H9 (cell line): ENCODE results near the gene SLC9A7. TPM values are rescaled to one million over a fixed set of nuclear protein-coding genes. Genes with fewer than 3 reads are reported as not detected.

Experiments
- DNase-seq: peaks from one replicate; pipeline ENCODE4 v3.0.0-alpha.2; 2017
- H2AFZ ChIP-seq: one replicate; pipeline ENCODE4 v1.6.1; 2013; ENCODE audit warnings: mild to moderate bottlenecking, low read length, control low read depth, moderate library complexity
- H2AK5ac ChIP-seq: 2 replicates; pipeline ENCODE4 v1.6.1; 2013; ENCODE audit warnings: low read length, control low read depth, mixed read lengths; ENCODE audit not compliant: insufficient read length
- H2BK120ac ChIP-seq: one replicate; pipeline ENCODE4 v1.6.1; 2013; ENCODE audit warnings: low read depth, mild to moderate bottlenecking, low read length, control low read depth, inconsistent platforms; ENCODE audit not compliant: poor library complexity, severe bottlenecking
- H2BK12ac ChIP-seq: 2 replicates; pipeline ENCODE4 v1.6.1; 2013; ENCODE audit warnings: low read length, control low read depth, mixed read lengths, low read depth; ENCODE audit not compliant: insufficient read length
- H2BK15ac ChIP-seq: 2 replicates; pipeline ENCODE4 v1.6.1; 2013; ENCODE audit warnings: low read depth, low read length, control low read depth
- H2BK20ac ChIP-seq: one replicate; pipeline ENCODE4 v1.6.1; 2013; ENCODE audit warnings: low read depth, mild to moderate bottlenecking, low read length, control low read depth, inconsistent platforms; ENCODE audit not compliant: poor library complexity, severe bottlenecking
- H2BK5ac ChIP-seq: 2 replicates; pipeline ENCODE4 v1.6.1; 2013; ENCODE audit warnings: low read length, control low read depth, mixed read lengths; ENCODE audit not compliant: insufficient read length
- H3K14ac ChIP-seq: 2 replicates; pipeline ENCODE4 v1.6.1; 2013; ENCODE audit warnings: low read length, control low read depth; ENCODE audit not compliant: insufficient read depth
- H3K18ac ChIP-seq: 2 replicates; pipeline ENCODE4 v1.6.1; 2013; ENCODE audit warnings: low read depth, mild to moderate bottlenecking, mixed read lengths, low read length, control low read depth; ENCODE audit not compliant: insufficient read length
- H3K23ac ChIP-seq: 2 replicates; pipeline ENCODE4 v1.6.1; 2013; ENCODE audit warnings: low read length, control low read depth, mixed read lengths, low read depth; ENCODE audit not compliant: insufficient read length
- H3K23me2 ChIP-seq: 2 replicates; pipeline ENCODE4 v1.6.1; 2013; ENCODE audit warnings: low read depth, mild to moderate bottlenecking, mixed read lengths, low read length, control low read depth; ENCODE audit not compliant: insufficient read length, poor library complexity, severe bottlenecking
- H3K27ac ChIP-seq: 2 replicates; pipeline ENCODE4 v1.5.1; 2013; ENCODE audit warnings: low read length, control low read depth, mixed read lengths, low read depth; ENCODE audit not compliant: insufficient read length
- H3K27me3 ChIP-seq: 2 replicates; pipeline ENCODE4 v1.6.1; 2013; ENCODE audit warnings: low read length, control low read depth, inconsistent platforms; ENCODE audit not compliant: insufficient read depth
- H3K4ac ChIP-seq: 2 replicates; pipeline ENCODE4 v1.6.1; 2013; ENCODE audit warnings: low read depth, mild to moderate bottlenecking, control low read depth, inconsistent platforms, low read length, moderate library complexity
- H3K4me1 ChIP-seq: 2 replicates; pipeline ENCODE4 v1.6.1; 2013; ENCODE audit warnings: low read length, control low read depth, inconsistent platforms; ENCODE audit not compliant: insufficient read depth
- H3K4me2 ChIP-seq: 2 replicates; pipeline ENCODE4 v1.6.1; 2013; ENCODE audit warnings: low read length, control low read depth, mixed read lengths; ENCODE audit not compliant: insufficient read length, insufficient read depth
- H3K56ac ChIP-seq: 2 replicates; pipeline ENCODE4 v1.6.1; 2013; ENCODE audit warnings: low read depth, mild to moderate bottlenecking, mixed read lengths, low read length, control low read depth; ENCODE audit not compliant: insufficient read length
- H3K79me1 ChIP-seq: 2 replicates; pipeline ENCODE4 v1.6.1; 2013; ENCODE audit warnings: low read depth, mild to moderate bottlenecking, moderate library complexity, low read length, control low read depth, inconsistent platforms; ENCODE audit not compliant: insufficient read depth, poor library complexity, severe bottlenecking
- H3K79me2 ChIP-seq: 2 replicates; pipeline ENCODE4 v1.6.1; 2013; ENCODE audit warnings: low read length, control low read depth, inconsistent platforms; ENCODE audit not compliant: insufficient read depth
- H3K9ac ChIP-seq: 2 replicates; pipeline ENCODE4 v1.6.1; 2013; ENCODE audit warnings: low read length, control low read depth, mixed read lengths; ENCODE audit not compliant: insufficient read length; ENCODE audit errors: extremely low read depth
- H3K9me3 ChIP-seq: one replicate; pipeline ENCODE4 v1.6.1; 2013; ENCODE audit warnings: low read depth, low read length, inconsistent platforms; ENCODE audit not compliant: control insufficient read depth
- H3T11ph ChIP-seq: one replicate; pipeline ENCODE4 v1.6.1; 2013; ENCODE audit warnings: mild to moderate bottlenecking, low read length, control low read depth, inconsistent platforms
- H4K20me1 ChIP-seq: one replicate; pipeline ENCODE4 v1.6.1; 2013; ENCODE audit not compliant: control insufficient read depth, insufficient read length, insufficient read depth
- H4K5ac ChIP-seq: 2 replicates; pipeline ENCODE4 v1.6.1; 2013; ENCODE audit warnings: low read depth, mild to moderate bottlenecking, mixed read lengths, low read length, control low read depth; ENCODE audit not compliant: insufficient read length
- H4K8ac ChIP-seq: replicated peaks from 2 replicates; pipeline ENCODE4 v1.6.1; 2013; ENCODE audit warnings: low read length, control low read depth, mixed read lengths, low read depth; ENCODE audit not compliant: insufficient read length
- H4K91ac ChIP-seq: 2 replicates; pipeline ENCODE4 v1.6.1; 2013; ENCODE audit warnings: low read depth, mild to moderate bottlenecking, moderate library complexity, mixed read lengths, low read length, control low read depth; ENCODE audit not compliant: insufficient read length
- H3K27ac Mint-ChIP-seq, 3 experiments: 2 replicates in 2 of 3; 3 replicates in 1 of 3; pipeline ENCODE4 v1.8.0; 2020 to 2021; ENCODE audit warnings: mixed read lengths in 3 of 3, mild to moderate bottlenecking in 1 of 3, moderate library complexity in 1 of 3
- H3K27me3 Mint-ChIP-seq: 2 replicates; pipeline ENCODE4 v1.8.0; 2021; ENCODE audit warnings: low read depth, mild to moderate bottlenecking, moderate library complexity, mixed read lengths
- H3K36me3 Mint-ChIP-seq, 3 experiments: 2 replicates in 2 of 3; 3 replicates in 1 of 3; pipeline ENCODE4 v1.8.0; 2020 to 2021; ENCODE audit warnings: low read depth in 3 of 3, mixed read lengths in 3 of 3; ENCODE audit not compliant: insufficient read depth in 1 of 3
- H3K4me1 Mint-ChIP-seq, 2 experiments: 2 replicates each; pipeline ENCODE4 v1.8.0; 2020; ENCODE audit warnings: mixed read lengths in 2 of 2
- H3K4me3 Mint-ChIP-seq, 2 experiments: 2 replicates in 1 of 2; 3 replicates in 1 of 2; pipeline ENCODE4 v1.8.0; 2020 to 2021; ENCODE audit warnings: mild to moderate bottlenecking in 2 of 2, mixed read lengths in 2 of 2, moderate library complexity in 1 of 2
- H3K9me3 Mint-ChIP-seq, 2 experiments: 2 replicates in 1 of 2; 3 replicates in 1 of 2; pipeline ENCODE4 v1.8.0; 2020; ENCODE audit warnings: mild to moderate bottlenecking in 2 of 2, mixed read lengths in 2 of 2, moderate library complexity in 1 of 2
- CTCF ChIP-seq: fragments of 200-600 bp; sonication (generic); conservative IDR thresholded peaks from 3 replicates; pipeline ENCODE4 v1.8.0; 2021; ENCODE audit warnings: antibody characterized with exemption, mild to moderate bottlenecking
- WGBS: extraction: QIAGEN DNeasy Blood & Tissue Kit; methylation state at CpG from one replicate; pipeline ENCODE4 v1.1.7; 2013; ENCODE audit warnings: missing lambda C conversion rate, low lambda C conversion rate, mixed read lengths; ENCODE audit not compliant: insufficient read length; ENCODE audit errors: extremely low coverage; 5-methylcytosine and 5-hydroxymethylcytosine counted together
- total RNA-seq: library from RNA; stranded (reverse); gene quantifications from 2 replicates; pipeline ENCODE4 v1.2.1, GENCODE V29; 2021

The SLC9A7 gene
- total RNA-seq, 1 experiment from 2014 or later = 5.9 TPM

GRCh38 chrX:46770817-46771163, 11.9 kb upstream of the SLC9A7 start:
- no peak overlapping the region for H3K56ac ChIP-seq
- no peak overlapping the region for H3K4me3 Mint-ChIP-seq
- no peak for DNase-seq
- H3K36me3 Mint-ChIP-seq = no peaks in the 10 kb centered on the region; a peak in 2 of 7 replicates
- no peaks in the 10 kb centered on the region for H3K4me1 Mint-ChIP-seq
- no peak overlapping the region for H3K18ac ChIP-seq
- no peaks in the 10 kb centered on the region for H3K27me3 Mint-ChIP-seq
- H3K27ac Mint-ChIP-seq = no peak overlapping the region
- H3K23ac ChIP-seq = no peak overlapping the region
- no peak overlapping the region for H3K9ac ChIP-seq
- peaks cover 60 to 65% of the 10 kb centered on the region in 2 experiments for H3K9me3 Mint-ChIP-seq
- H2BK120ac ChIP-seq = no peak overlapping the region
- no peaks in the 10 kb centered on the region for H3K23me2 ChIP-seq
- no peak for TF ChIP-seq CTCF
- no peak overlapping the region for H2AFZ ChIP-seq
- no peaks in the 10 kb centered on the region for H3K79me1 ChIP-seq
- H3K79me2 ChIP-seq = no peaks in the 10 kb centered on the region
- WGBS = no CpG with 5 or more reads among the region's 1 CpG
- H2BK15ac ChIP-seq = no peak overlapping the region
- H2AK5ac ChIP-seq = no peak overlapping the region
- no peak overlapping the region for H3K27ac ChIP-seq
- H3K4me1 ChIP-seq = no peaks in the 10 kb centered on the region
- no peak overlapping the region for H4K5ac ChIP-seq
- H4K91ac ChIP-seq = no peak overlapping the region
- no peak overlapping the region for H2BK5ac ChIP-seq
- H4K20me1 ChIP-seq = no peaks in the 10 kb centered on the region
- H3T11ph ChIP-seq = no peak overlapping the region
- H3K14ac ChIP-seq = no peak overlapping the region
- H3K4ac ChIP-seq = no peak overlapping the region
- H2BK20ac ChIP-seq = no peak overlapping the region
- H4K8ac ChIP-seq = no peak overlapping the region
- peaks cover 30% of the 10 kb centered on the region for H3K9me3 ChIP-seq
- no peaks in the 10 kb centered on the region for H3K27me3 ChIP-seq
- no peak overlapping the region for H2BK12ac ChIP-seq
- H3K4me2 ChIP-seq = no peak overlapping the region
